Measurements from ENCODE around the gene OVCH1. TPM values are rescaled to one million over a fixed set of nuclear protein-coding genes. Genes with fewer than 3 reads are reported as not detected.

OVCH1 gene
- total RNA-seq, 1 experiment from 2014 or later, result not detected

GRCh38 chr12:29533815-29534489 is 36.5 kb upstream of the OVCH1 start:
- Mint-ChIP-seq H3K27me3 (ENCODE audit: unreplicated experiment) (peaks cover 56% of the 10 kb centered on the region), H3K4me1 (ENCODE audit: low read depth, unreplicated experiment) (no peaks in the 10 kb centered on the region), H3K27ac (ENCODE audit: unreplicated experiment) (no peak overlapping the region), H3K9me3 (ENCODE audit: low read depth, unreplicated experiment) (no peaks in the 10 kb centered on the region), H3K4me3 (ENCODE audit: low read depth, unreplicated experiment) (no peak overlapping the region), H3K36me3 (ENCODE audit: insufficient read depth, unreplicated experiment) (no peaks in the 10 kb centered on the region)
- no peak for DNase-seq
- CTCF ChIA-PET, result no interaction called here
- BruUV-seq (replicated peaks), result no TSS peak
- intact Hi-C loops (cut with micrococcal nuclease; ENCODE audit: unreplicated experiment), result no loop called here
- TF ChIP-seq CTCF (IDR thresholded peaks at IDR 0.05; ENCODE audit: unreplicated experiment), result no peak

GRCh38 chr12:29531471-29531870 is 34.0 kb upstream of the OVCH1 start:
- no TSS peak for BruUV-seq (replicated peaks)
- intact Hi-C loops (cut with micrococcal nuclease; ENCODE audit: unreplicated experiment), result no loop called here
- Mint-ChIP-seq H3K4me1 (ENCODE audit: low read depth, unreplicated experiment) (no peaks in the 10 kb centered on the region), H3K27ac (ENCODE audit: unreplicated experiment) (no peak overlapping the region), H3K4me3 (ENCODE audit: low read depth, unreplicated experiment) (no peak overlapping the region), H3K27me3 (ENCODE audit: unreplicated experiment) (peaks cover 56% of the 10 kb centered on the region), H3K36me3 (ENCODE audit: insufficient read depth, unreplicated experiment) (no peaks in the 10 kb centered on the region), H3K9me3 (ENCODE audit: low read depth, unreplicated experiment) (no peaks in the 10 kb centered on the region)
- DNase-seq, result no peak
- TF ChIP-seq CTCF (IDR thresholded peaks at IDR 0.05; ENCODE audit: unreplicated experiment), result no peak
- CTCF ChIA-PET, result no interaction called here

GRCh38 chr12:29530436-29530835 is 33.0 kb upstream of the OVCH1 start:
- CTCF ChIA-PET, result no interaction called here

GRCh38 chr12:29528161-29528560 is 30.7 kb upstream of the OVCH1 start:
- CTCF ChIA-PET, result no interaction called here
- TF ChIP-seq CTCF (IDR thresholded peaks at IDR 0.05; ENCODE audit: unreplicated experiment), result no peak
- intact Hi-C loops (cut with micrococcal nuclease; ENCODE audit: unreplicated experiment), result no loop called here
- no TSS peak for BruUV-seq (replicated peaks)
- Mint-ChIP-seq H3K9me3 (ENCODE audit: low read depth, unreplicated experiment) (no peaks in the 10 kb centered on the region), H3K4me1 (ENCODE audit: low read depth, unreplicated experiment) (no peaks in the 10 kb centered on the region), H3K36me3 (ENCODE audit: insufficient read depth, unreplicated experiment) (no peaks in the 10 kb centered on the region), H3K27me3 (ENCODE audit: unreplicated experiment) (peaks cover 42% of the 10 kb centered on the region), H3K4me3 (ENCODE audit: low read depth, unreplicated experiment) (no peak overlapping the region), H3K27ac (ENCODE audit: unreplicated experiment) (no peak overlapping the region)
- no peak for DNase-seq

More at GRCh38 chr12:29530436-29530835, 33.0 kb upstream of the OVCH1 start:
- Mint-ChIP-seq H3K27ac (ENCODE audit: unreplicated experiment) (no peak overlapping the region), H3K4me1 (ENCODE audit: low read depth, unreplicated experiment) (no peaks in the 10 kb centered on the region), H3K4me3 (ENCODE audit: low read depth, unreplicated experiment) (no peak overlapping the region), H3K36me3 (ENCODE audit: insufficient read depth, unreplicated experiment) (no peaks in the 10 kb centered on the region), H3K27me3 (ENCODE audit: unreplicated experiment) (peaks cover 56% of the 10 kb centered on the region), H3K9me3 (ENCODE audit: low read depth, unreplicated experiment) (no peaks in the 10 kb centered on the region)
- TF ChIP-seq CTCF (IDR thresholded peaks at IDR 0.05; ENCODE audit: unreplicated experiment), result no peak
- intact Hi-C loops (cut with micrococcal nuclease; ENCODE audit: unreplicated experiment), result no loop called here
- BruUV-seq (replicated peaks), result no TSS peak
- DNase-seq, result no peak
